ENCODE measurements around the gene LSM4. TPM values are rescaled to one million over a fixed set of nuclear protein-coding genes. Genes with fewer than 3 reads are reported as not detected.
"Not testable (repeated sequence)": the region's sequence is repeated elsewhere in the genome, so short reads cannot be mapped to it uniquely, and the experiment has no call there.

Gene LSM4
- total RNA-seq, result 94.8 TPM
- long read RNA-seq, transcript LSM4-203 (5 exons, 1,908 nt), result major isoform, 128 of 133 reads
- long read RNA-seq, partial matches to known transcripts, result 3 of 133 reads
- long read RNA-seq, other reads (novel, unspliced or antisense), result 1 of 133 reads

DNA sequence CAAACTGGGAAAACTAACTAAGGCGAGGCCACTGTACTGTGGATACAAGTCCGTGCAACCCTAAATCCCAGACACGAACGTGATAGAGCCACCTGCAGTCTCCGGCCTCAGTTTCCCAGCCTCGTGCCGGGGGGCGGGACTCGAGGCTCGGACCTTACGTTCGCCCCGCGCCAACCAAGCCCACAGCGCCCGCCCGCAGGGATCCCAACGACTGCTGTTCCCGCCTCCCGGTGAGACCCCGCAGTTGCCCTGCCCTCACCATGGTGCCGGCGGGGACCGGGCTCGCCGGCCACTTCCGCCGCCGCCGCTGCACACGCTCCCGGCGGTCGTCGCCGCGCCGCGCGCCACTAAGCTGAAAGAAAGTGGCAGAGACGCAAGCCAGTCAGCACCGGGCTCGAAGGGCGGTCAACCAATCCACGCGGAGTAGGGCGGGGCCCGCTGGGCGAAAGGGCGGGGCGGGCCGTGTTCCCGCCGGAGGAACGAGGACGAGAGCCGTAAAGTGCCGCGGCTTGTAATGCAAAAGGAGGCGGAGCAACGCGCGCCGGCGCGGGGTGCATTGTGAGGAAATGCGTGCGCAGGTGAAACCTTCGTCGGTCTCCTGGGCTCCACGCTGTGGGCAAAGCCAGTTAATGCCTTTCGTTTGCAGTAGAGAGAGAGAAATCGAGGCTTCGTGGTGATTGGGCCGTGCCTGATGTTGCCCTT lies at the start of gene LSM4:
Gene LSM4 (minus strand): TSS at position 318 of the 702 bp plus-strand sequence. CDS start 56 bp downstream, at position 262.
- intact Hi-C loops (cut with micrococcal nuclease), result loop anchor here (2.0 kb wide), 1 partner anchor 44 kb away; no protein-coding TSS in a partner anchor
- peak; percentile 98 for DNase-seq
- Histone ChIP-seq H3K4me3 (peak within 1 kb of the TSS; percentile 83), H3K9me3 (replicated peaks) (no peaks in the 10 kb centered on the region), H3K27me3 (ENCODE audit: low read depth) (no peaks in the 10 kb centered on the region), H3K4me1 (peaks cover 63% of the 10 kb centered on the region), H3K36me3 (no peaks in the 10 kb centered on the region), H3K27ac (replicated peaks) (peak within 1 kb of the TSS; percentile 96)
- TF ChIP-seq, protein P1, sequence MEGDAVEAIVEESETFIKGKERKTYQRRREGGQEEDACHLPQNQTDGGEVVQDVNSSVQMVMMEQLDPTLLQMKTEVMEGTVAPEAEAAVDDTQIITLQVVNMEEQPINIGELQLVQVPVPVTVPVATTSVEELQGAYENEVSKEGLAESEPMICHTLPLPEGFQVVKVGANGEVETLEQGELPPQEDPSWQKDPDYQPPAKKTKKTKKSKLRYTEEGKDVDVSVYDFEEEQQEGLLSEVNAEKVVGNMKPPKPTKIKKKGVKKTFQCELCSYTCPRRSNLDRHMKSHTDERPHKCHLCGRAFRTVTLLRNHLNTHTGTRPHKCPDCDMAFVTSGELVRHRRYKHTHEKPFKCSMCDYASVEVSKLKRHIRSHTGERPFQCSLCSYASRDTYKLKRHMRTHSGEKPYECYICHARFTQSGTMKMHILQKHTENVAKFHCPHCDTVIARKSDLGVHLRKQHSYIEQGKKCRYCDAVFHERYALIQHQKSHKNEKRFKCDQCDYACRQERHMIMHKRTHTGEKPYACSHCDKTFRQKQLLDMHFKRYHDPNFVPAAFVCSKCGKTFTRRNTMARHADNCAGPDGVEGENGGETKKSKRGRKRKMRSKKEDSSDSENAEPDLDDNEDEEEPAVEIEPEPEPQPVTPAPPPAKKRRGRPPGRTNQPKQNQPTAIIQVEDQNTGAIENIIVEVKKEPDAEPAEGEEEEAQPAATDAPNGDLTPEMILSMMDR (IDR thresholded peaks at IDR 0.05; ENCODE audit: borderline replicate concordance), result no peak

GRCh38 chr19:18368504-18369222 lies 45.8 kb upstream of the LSM4 start:
- intact Hi-C loops (cut with micrococcal nuclease), result no loop called here
- TF ChIP-seq, protein P1 (IDR thresholded peaks at IDR 0.05; ENCODE audit: borderline replicate concordance), result no peak

DNA sequence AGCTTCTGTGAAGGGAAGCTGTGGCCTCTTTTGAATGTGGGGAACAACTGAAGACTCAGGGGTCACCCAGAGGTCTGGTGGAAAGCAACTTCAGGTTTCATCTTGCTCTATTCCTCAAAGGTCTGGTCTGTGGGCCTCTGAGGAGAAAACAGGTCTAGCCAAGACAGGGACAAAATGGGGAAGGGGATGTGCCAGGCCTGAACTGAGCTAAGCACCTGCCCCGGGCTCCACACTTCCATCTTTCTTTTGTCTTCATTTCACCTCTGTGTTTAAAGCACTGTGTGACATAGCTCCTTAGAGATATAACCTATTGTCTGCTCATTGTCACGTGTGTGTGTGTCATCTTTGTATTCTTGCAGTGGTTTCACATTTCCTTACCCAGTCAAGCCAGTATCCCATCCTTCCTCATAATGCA lies 43.2 kb upstream of the LSM4 start:
- Histone ChIP-seq H3K27me3 (ENCODE audit: low read depth) (no peaks in the 10 kb centered on the region), H3K9me3 (replicated peaks) (no peaks in the 10 kb centered on the region), H3K36me3 (peaks cover 25% of the 10 kb centered on the region), H3K4me1 (peaks cover 32% of the 10 kb centered on the region), H3K4me3 (no peak overlapping the region), H3K27ac (replicated peaks) (peak overlapping the region; percentile 87)
- intact Hi-C loops (cut with micrococcal nuclease), result no loop called here
- TF ChIP-seq, protein P1 (IDR thresholded peaks at IDR 0.05; ENCODE audit: borderline replicate concordance), result no peak
- no peak for DNase-seq

More at GRCh38 chr19:18368504-18369222, 45.8 kb upstream of the LSM4 start:
- peaks cover 2% of the 10 kb centered on the region for H3K36me3 ChIP-seq
- H3K9me3 ChIP-seq (replicated peaks), result no peaks in the 10 kb centered on the region
- no peak for DNase-seq
- peaks cover 36% of the 10 kb centered on the region for H3K4me1 ChIP-seq
- H3K4me3 ChIP-seq, result no peak overlapping the region
- peak overlapping the region; percentile 16 for H3K27ac ChIP-seq (replicated peaks)
- H3K27me3 ChIP-seq (ENCODE audit: low read depth), result no peaks in the 10 kb centered on the region

DNA sequence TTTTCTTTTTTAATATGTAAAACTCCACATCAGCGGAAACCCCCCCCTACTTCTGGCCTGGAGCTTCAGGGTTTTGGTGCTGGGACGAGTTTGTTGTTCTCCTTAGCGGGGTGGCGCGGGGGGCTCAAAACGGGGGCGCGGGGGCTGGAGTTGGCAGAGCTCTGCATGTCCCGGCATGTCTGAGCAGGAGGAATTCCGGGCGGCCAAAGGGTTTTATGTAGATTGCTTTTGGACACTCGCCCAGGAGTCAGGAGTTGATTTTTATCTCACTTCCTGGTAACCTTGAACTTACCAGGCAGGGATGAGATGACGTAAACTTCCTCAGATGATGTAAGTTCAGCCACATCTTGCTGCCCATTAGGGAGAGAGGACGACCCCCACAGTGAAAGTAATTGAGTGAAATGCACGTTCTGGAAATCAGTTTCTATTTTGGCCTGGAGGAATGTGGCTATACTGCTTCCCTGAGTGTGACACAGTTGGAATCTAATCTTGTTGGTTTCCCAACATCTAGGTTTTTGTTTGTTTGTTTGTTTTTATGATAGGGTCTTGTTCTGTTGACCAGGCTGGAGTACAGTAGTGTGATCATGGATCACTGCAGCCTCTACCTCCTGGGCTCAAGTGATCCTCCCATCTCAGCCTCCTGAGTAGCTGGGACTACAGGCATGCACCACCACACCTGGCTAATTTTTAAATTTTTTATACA lies 42.1 kb upstream of the LSM4 start:
- intact Hi-C loops (cut with micrococcal nuclease), result no loop called here
- TF ChIP-seq, protein P1 (IDR thresholded peaks at IDR 0.05; ENCODE audit: borderline replicate concordance), result no peak

GRCh38 chr19:18364277-18364825 lies 41.5 kb upstream of the LSM4 start:
- H3K27me3 ChIP-seq (ENCODE audit: low read depth); intact Hi-C loops (cut with micrococcal nuclease); DNase-seq; H3K9me3 ChIP-seq (replicated peaks): not testable (repeated sequence)
- Histone ChIP-seq H3K4me1 (peaks cover 32% of the 10 kb centered on the region), H3K27ac (replicated peaks) (peak overlapping the region; percentile 87), H3K36me3 (peaks cover 41% of the 10 kb centered on the region), H3K4me3 (peak overlapping the region; percentile 36)

More for the DNA sequence above, 42.1 kb upstream of the LSM4 start:
- Histone ChIP-seq H3K27me3 (ENCODE audit: low read depth) (no peaks in the 10 kb centered on the region), H3K36me3 (peaks cover 36% of the 10 kb centered on the region), H3K9me3 (replicated peaks) (no peaks in the 10 kb centered on the region), H3K27ac (replicated peaks) (peak overlapping the region; percentile 87), H3K4me1 (peaks cover 32% of the 10 kb centered on the region), H3K4me3 (peak overlapping the region; percentile 36)
- DNase-seq, result peak; percentile 42

All from left ventricle myocardium inferior (tissue), 1 donor.